HepG2 (cell line): Measurements from ENCODE around the gene MED25. TPM values are rescaled to one million over a fixed set of nuclear protein-coding genes. Genes with fewer than 3 reads are reported as not detected.

Experiments
- ATAC-seq: fragments of 200-7000 bp; cut with Tn5 transposase; 3 replicates; pipeline ENCODE4 v1.9.1; 2020; ENCODE audit warnings: mild to moderate bottlenecking, moderate library complexity
- BruUV-seq: library from RNA; stranded (reverse); fragments of 400-500 nt; replicated peaks from 2 replicates; lab custom pipeline; 2021; lab: Mats Ljungman, UMichigan
- CTCF ChIA-PET: fragments of 300-600 bp; formaldehyde crosslinking; extraction: SDS; loops from one replicate; lab custom pipeline; 2021; ENCODE audit warnings: low total read pairs, inconsistent platforms, low intra/inter-chr PET ratio; lab: Yijun Ruan, JAX
- POLR2A ChIA-PET: fragments of 350-600 bp; sonication (Branson Sonifier 250); formaldehyde crosslinking; loops from one replicate; lab custom pipeline; 2020; ENCODE audit warnings: antibody characterized with exemption, inconsistent platforms; lab: Yijun Ruan, JAX
- DNase-seq: peaks from one replicate; pipeline ENCODE4 v3.0.0-alpha.2; 2015; ENCODE audit warnings: low spot score
- FAIRE-seq: peaks from 3 replicates; lab custom pipeline; 2011; peaks lifted over from hg19 to GRCh38; lab: Jason Lieb, UNC
- H2AFZ ChIP-seq: one replicate; pipeline ENCODE4 v1.6.1; 2011; ENCODE audit warnings: low read length, inconsistent platforms
- H3K27ac ChIP-seq: fragments of 300-600 bp; 3 replicates; pipeline ENCODE4 v1.8.0; 2011; ENCODE audit warnings: mixed run types, mild to moderate bottlenecking, mixed read lengths, low read length, inconsistent platforms; ENCODE audit not compliant: insufficient read depth; ENCODE audit errors: extremely low read length
- H3K27me3 ChIP-seq, 2 experiments: fragments of 200-600 bp in 1 of 2; 2 replicates in 1 of 2; 3 replicates in 1 of 2; pipeline versions ENCODE4 v1.6.0 to v1.8.0; 2011; ENCODE audit warnings: low read length in 2 of 2, mild to moderate bottlenecking in 2 of 2, moderate library complexity in 2 of 2, inconsistent platforms in 1 of 2; ENCODE audit not compliant: insufficient read depth in 2 of 2, control insufficient read depth in 1 of 2
- H3K36me3 ChIP-seq, 2 experiments: fragments of 200-600 bp in 1 of 2; replicated peaks in 1 of 2; 2 replicates in 1 of 2; 3 replicates in 1 of 2; pipeline versions ENCODE4 v1.5.1 to v1.8.0; 2011; ENCODE audit warnings: low read length in 2 of 2, inconsistent platforms in 1 of 2; ENCODE audit not compliant: insufficient read depth in 2 of 2, control insufficient read depth in 1 of 2
- H3K4me1 ChIP-seq: 2 replicates; pipeline ENCODE4 v1.5.1; 2012; ENCODE audit warnings: low read length, inconsistent platforms; ENCODE audit not compliant: insufficient read depth
- H3K4me2 ChIP-seq: 2 replicates; pipeline ENCODE4 v1.6.0; 2011; ENCODE audit warnings: low read depth, low read length, inconsistent platforms
- H3K4me3 ChIP-seq, 3 experiments: fragments of 200-600 bp in 1 of 3; sonication (generic), shearing (Covaris generic) in 1 of 3; replicated peaks in 1 of 3; 2 replicates each; pipeline ENCODE4 v1.5.1; 2011 to 2016; ENCODE audit warnings: low read length in 3 of 3, inconsistent platforms in 2 of 3, low read depth in 2 of 3, mild to moderate bottlenecking in 2 of 3, control low read depth in 1 of 3, mixed read lengths in 1 of 3; ENCODE audit not compliant: insufficient read depth in 1 of 3
- H3K79me2 ChIP-seq: one replicate; pipeline ENCODE4 v1.6.1; 2011; ENCODE audit warnings: low read length, inconsistent platforms; ENCODE audit not compliant: insufficient read depth
- H3K9ac ChIP-seq: 2 replicates; pipeline ENCODE4 v1.6.0; 2011; ENCODE audit warnings: mild to moderate bottlenecking, low read depth, low read length, inconsistent platforms; ENCODE audit not compliant: insufficient read depth
- H3K9me3 ChIP-seq: 2 replicates; pipeline ENCODE4 v1.5.1; 2012; ENCODE audit warnings: mild to moderate bottlenecking, low read length
- H4K20me1 ChIP-seq: 2 replicates; pipeline ENCODE4 v1.6.0; 2011; ENCODE audit warnings: inconsistent platforms, mild to moderate bottlenecking, low read length, moderate library complexity; ENCODE audit not compliant: insufficient read depth
- CEBPG ChIP-seq: IDR thresholded peaks from 2 replicates; pipeline ENCODE4 v1.6.1; 2016
- RFXAP ChIP-seq: sonication (generic); formaldehyde crosslinking; IDR thresholded peaks from 2 replicates; pipeline ENCODE4 v1.4.0; 2020; ENCODE audit warnings: missing genetic modification reagents, borderline replicate concordance
- ZNF207 ChIP-seq: fragments of 450-650 bp; IDR thresholded peaks from 2 replicates; pipeline ENCODE4 v1.6.1; 2016; ENCODE audit warnings: antibody characterized with exemption, borderline replicate concordance
- ZNF781 ChIP-seq: sonication (generic); formaldehyde crosslinking; IDR thresholded peaks from 2 replicates; pipeline ENCODE4 v1.5.1; 2020; ENCODE audit warnings: borderline replicate concordance, mild to moderate bottlenecking, missing genetic modification reagents; ENCODE audit errors: not compliant biosample characterization
- WGBS: methylation state at CpG from one replicate; pipeline ENCODE4 v1.1.6; 2017; ENCODE audit warnings: low lambda C conversion rate; 5-methylcytosine and 5-hydroxymethylcytosine counted together
- in situ Hi-C: cut with HindIII; loops from 2 replicates; pipeline ENCODE4 v1.10.0; 2017; ENCODE audit warnings: low pct_unique_long_range_greater_than_20kb; ENCODE audit not compliant: extremely low pct_ligation_motif_present
- intact Hi-C: fragments of 100-400 bp; cut with micrococcal nuclease; formaldehyde crosslinking; loops from one replicate; pipeline ENCODE4 v1.10.0; 2022; ENCODE audit not compliant: unreplicated experiment
- polyA plus RNA-seq, 8 experiments: library from polyadenylated mRNA; depleted of rRNA in 3 of 8; stranded (reverse) in 7 of 8; unstranded in 1 of 8; fragments of >200 nt; fragmentation: Illumina TruSeq in 4 of 8; extraction: Trizol in 4 of 8; gene quantifications; 2 replicates each; pipeline versions ENCODE4 v1.2.1 to v1.2.3, GENCODE V29; 2011 to 2016; ENCODE audit warnings: low read depth in 4 of 8, missing spikeins in 1 of 8, mixed read lengths in 1 of 8; ENCODE audit not compliant: insufficient read depth in 1 of 8
- total RNA-seq, 5 experiments: library from RNA; depleted of rRNA; stranded (reverse); fragments of >200 nt; fragmentation: Illumina TruSeq; extraction: Trizol; gene quantifications; 2 replicates each; pipeline ENCODE4 v1.2.3, GENCODE V29; 2016; ENCODE audit warnings: low read depth in 1 of 5
- TF ChIP-seq, protein P1 (sequence below): sonication (generic); formaldehyde crosslinking; IDR thresholded peaks from 2 replicates; pipeline ENCODE4 v1.5.1; 2020; ENCODE audit warnings: mild to moderate bottlenecking, missing genetic modification reagents, moderate library complexity
- TF ChIP-seq, protein P2 (sequence below): sonication (generic); formaldehyde crosslinking; IDR thresholded peaks from 2 replicates; pipeline ENCODE4 v1.4.0; 2020; ENCODE audit warnings: missing genetic modification reagents

MED25 gene
- total and polyA plus RNA-seq, 2 of the 13 experiments (the other 11 are each of a cell fraction or from before 2014, with no cell fraction given), result 11.1 to 15.1 TPM

DNA sequence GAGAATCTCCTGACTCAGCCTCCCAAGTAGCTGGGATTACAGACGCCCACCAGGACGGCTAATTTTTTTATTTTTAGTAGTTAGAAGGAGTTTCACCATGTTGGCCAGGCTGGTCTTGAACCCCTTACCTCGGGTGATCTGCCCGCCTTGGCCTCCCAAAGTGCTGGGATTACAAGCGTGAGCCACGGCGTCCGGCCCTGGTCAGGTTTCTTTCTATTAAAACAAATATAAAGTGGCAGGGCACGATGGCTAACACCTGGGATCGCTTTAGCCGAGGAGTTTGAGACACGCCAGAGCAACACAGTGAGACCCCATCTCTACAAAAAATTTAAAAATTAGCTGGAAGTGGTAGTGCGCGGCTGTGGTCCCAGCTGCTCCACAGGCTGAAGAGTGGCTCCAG, 1.5 kb upstream of the MED25 start:
- intact Hi-C loops (loop anchor here (10.0 kb wide), 1 partner anchor 52 kb away; the partner anchor contains the start of genes AP2A1 and TSKS), in situ Hi-C loops (no loop called here)
- TF ChIP-seq, protein P1, sequence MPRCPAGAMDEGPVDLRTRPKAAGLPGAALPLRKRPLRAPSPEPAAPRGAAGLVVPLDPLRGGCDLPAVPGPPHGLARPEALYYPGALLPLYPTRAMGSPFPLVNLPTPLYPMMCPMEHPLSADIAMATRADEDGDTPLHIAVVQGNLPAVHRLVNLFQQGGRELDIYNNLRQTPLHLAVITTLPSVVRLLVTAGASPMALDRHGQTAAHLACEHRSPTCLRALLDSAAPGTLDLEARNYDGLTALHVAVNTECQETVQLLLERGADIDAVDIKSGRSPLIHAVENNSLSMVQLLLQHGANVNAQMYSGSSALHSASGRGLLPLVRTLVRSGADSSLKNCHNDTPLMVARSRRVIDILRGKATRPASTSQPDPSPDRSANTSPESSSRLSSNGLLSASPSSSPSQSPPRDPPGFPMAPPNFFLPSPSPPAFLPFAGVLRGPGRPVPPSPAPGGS (CRISPR knock-in tag), result no peak
- TF ChIP-seq CEBPG (CRISPR knock-in tag) (no peak), ZNF781 (CRISPR knock-in tag) (no peak), RFXAP (no peak), ZNF207 (no peak)
- TF ChIP-seq, protein P2, sequence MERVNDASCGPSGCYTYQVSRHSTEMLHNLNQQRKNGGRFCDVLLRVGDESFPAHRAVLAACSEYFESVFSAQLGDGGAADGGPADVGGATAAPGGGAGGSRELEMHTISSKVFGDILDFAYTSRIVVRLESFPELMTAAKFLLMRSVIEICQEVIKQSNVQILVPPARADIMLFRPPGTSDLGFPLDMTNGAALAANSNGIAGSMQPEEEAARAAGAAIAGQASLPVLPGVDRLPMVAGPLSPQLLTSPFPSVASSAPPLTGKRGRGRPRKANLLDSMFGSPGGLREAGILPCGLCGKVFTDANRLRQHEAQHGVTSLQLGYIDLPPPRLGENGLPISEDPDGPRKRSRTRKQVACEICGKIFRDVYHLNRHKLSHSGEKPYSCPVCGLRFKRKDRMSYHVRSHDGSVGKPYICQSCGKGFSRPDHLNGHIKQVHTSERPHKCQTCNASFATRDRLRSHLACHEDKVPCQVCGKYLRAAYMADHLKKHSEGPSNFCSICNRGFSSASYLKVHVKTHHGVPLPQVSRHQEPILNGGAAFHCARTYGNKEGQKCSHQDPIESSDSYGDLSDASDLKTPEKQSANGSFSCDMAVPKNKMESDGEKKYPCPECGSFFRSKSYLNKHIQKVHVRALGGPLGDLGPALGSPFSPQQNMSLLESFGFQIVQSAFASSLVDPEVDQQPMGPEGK (CRISPR knock-in tag), result no peak
- Histone ChIP-seq H3K9ac (peak overlapping the region; percentile 32; the same call in 1 of the 2 replicates), H3K79me2 (peaks cover 20% of the 10 kb centered on the region), H3K4me2 (peak overlapping the region; percentile 78; the same call in 1 of the 2 replicates), H4K20me1 (no peaks in the 10 kb centered on the region), H2AFZ (no peak overlapping the region), H3K4me3 (peak overlapping the region in 1 of 3 experiments; percentile 88; a peak in 1 of 6 replicates), H3K36me3 (peaks cover 2 to 4% of the 10 kb centered on the region in 2 experiments; a peak in 1 of 5 replicates), H3K27me3 (no peaks in the 10 kb centered on the region; a peak in 1 of 5 replicates), H3K4me1 (peaks cover 11% of the 10 kb centered on the region), H3K27ac (peak overlapping the region; percentile 88), H3K9me3 (no peaks in the 10 kb centered on the region)
- POLR2A ChIA-PET, result no interaction called here
- 64% methylated on average over 14 of the region's 14 CpGs for WGBS
- FAIRE-seq (no peak), DNase-seq (no peak), ATAC-seq (no peak)
- CTCF ChIA-PET, result no interaction called here
- no TSS peak for BruUV-seq
